Fibroblast of pulmonary artery (primary cell): ENCODE data around the gene RPS2.
A peak's percentile ranks its signal among the peaks of the same experiment; 100 is the strongest.

ENCODE experiments used
- DNase-seq: peaks from one replicate; pipeline ENCODE4 v3.0.0-alpha.2; 2010; ENCODE audit warnings: low read depth
- H3K4me3 ChIP-seq: replicated peaks from 2 replicates; pipeline ENCODE4 v1.5.1; 2011; ENCODE audit warnings: low read depth, mild to moderate bottlenecking, control low read depth, low read length, moderate library complexity
- CTCF ChIP-seq: IDR thresholded peaks from 2 replicates; pipeline ENCODE4 v1.5.1; 2011; ENCODE audit warnings: mild to moderate bottlenecking, control low read depth, low read length, inconsistent platforms; ENCODE audit errors: missing control alignments

The RPS2 gene

GRCh38 chr16:1998852-1999801, 34.5 kb upstream of the RPS2 start:
- H3K4me3 ChIP-seq: no peak overlapping the region
- TF ChIP-seq CTCF: no peak
- DNase-seq: no peak

GRCh38 chr16:1998360-1998835, 33.8 kb upstream of the RPS2 start:
- H3K4me3 ChIP-seq: no peak overlapping the region

GRCh38 chr16:1997494-1998359, 33.1 kb upstream of the RPS2 start:
- no peak for TF ChIP-seq CTCF
- no peak for DNase-seq
- no peak overlapping the region for H3K4me3 ChIP-seq

More at GRCh38 chr16:1998360-1998835, 33.8 kb upstream of the RPS2 start:
- no peak for DNase-seq
- no peak for TF ChIP-seq CTCF

GRCh38 chr16:1993731-1994131, 29.1 kb upstream of the RPS2 start:
- DNase-seq: no peak
- H3K4me3 ChIP-seq: no peak overlapping the region
- no peak for TF ChIP-seq CTCF

GRCh38 chr16:1992704-1993317, 28.2 kb upstream of the RPS2 start:
- TF ChIP-seq CTCF: no peak
- H3K4me3 ChIP-seq: no peak overlapping the region
- no peak for DNase-seq

GRCh38 chr16:1991948-1992703, 27.5 kb upstream of the RPS2 start:
- TF ChIP-seq CTCF: no peak
- H3K4me3 ChIP-seq: peak overlapping the region; percentile 22
- DNase-seq: peak; percentile 94
